Measurements from ENCODE around the gene WNK2. TPM values are rescaled to one million over a fixed set of nuclear protein-coding genes. Genes with fewer than 3 reads are reported as not detected.
"Not testable (repeated sequence)": the region's sequence is repeated elsewhere in the genome, so short reads cannot be mapped to it uniquely, and the experiment has no call there.

The WNK2 gene
- total and polyA plus RNA-seq, 5 donors, result 167 to 322 (median 246) TPM

DNA sequence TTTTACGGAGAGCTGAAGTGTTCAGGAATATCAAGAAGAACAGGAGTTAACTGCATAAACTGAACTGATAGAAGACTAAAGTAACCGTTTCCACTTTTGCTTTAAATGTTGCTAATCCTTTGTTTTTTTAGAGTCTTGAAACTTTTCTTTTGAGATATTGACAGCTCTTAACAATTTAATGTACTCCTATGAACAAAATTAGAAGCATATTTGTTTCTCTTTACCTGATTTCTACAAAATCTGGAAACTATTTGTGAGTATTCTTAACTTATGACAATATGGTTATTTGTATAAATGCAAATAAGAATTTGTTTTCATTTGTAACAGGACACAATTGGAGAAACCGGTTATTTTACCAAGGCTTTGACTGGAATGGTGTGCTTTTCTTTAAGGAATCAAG is 178.1 kb downstream of the WNK2 start:
- Histone ChIP-seq H3K4me1 (ENCODE audit: control insufficient read depth, insufficient read depth, low read length) (no peaks in the 10 kb centered on the region), H3K27me3 (ENCODE audit: control insufficient read depth, insufficient read depth) (no peaks in the 10 kb centered on the region), H3K27ac (ENCODE audit: low read length) (no peak overlapping the region), H3K4me3 (ENCODE audit: low read length) (no peak overlapping the region), H3K9me3 (ENCODE audit: control insufficient read depth, low read length) (no peaks in the 10 kb centered on the region)
- WGBS, result 62% methylated on average over 3 of the region's 3 CpGs
- ATAC-seq (no peak), DNase-seq (no peak)
- intact Hi-C loops (cut with DNase I), result no loop called here

DNA sequence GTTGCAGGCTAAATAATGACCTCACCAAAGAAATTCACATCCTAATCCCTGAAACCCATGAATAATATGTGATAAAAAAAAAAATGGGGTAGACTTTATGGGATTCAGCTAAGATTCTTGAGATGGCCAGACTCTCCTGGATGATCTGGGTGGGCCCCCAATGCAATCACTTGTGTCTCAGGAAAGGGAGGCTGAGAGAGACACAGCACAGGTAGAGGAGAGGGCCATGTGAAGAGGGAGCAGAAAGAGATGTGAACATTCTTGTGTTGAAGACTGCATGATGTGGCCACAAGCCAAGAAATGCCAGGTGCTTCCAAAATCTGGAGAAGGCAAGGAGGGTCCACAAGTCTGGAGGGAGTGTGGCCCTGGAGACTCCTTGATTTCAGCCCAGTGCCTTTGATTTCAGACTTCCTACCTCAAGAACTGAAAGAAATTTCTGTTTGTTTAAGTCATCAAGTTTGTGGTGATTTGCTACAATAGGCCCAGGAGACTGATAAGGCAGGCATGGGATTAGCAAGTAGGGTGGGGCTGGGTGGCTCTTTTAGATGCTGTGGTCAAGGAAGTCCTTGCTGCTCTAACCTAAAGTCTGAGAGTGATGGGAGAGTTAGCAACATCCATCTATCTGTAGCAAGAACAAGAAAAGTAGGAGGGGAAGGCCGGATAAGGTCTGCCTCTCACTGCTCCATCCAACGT is 180.9 kb downstream of the WNK2 start:
- intact Hi-C loops (cut with DNase I), result no loop called here
- Histone ChIP-seq H3K27ac (ENCODE audit: low read length) (no peak overlapping the region), H3K27me3 (ENCODE audit: control insufficient read depth, insufficient read depth) (no peaks in the 10 kb centered on the region), H3K9me3 (ENCODE audit: control insufficient read depth, low read length) (no peaks in the 10 kb centered on the region), H3K4me1 (ENCODE audit: control insufficient read depth, insufficient read depth, low read length) (no peaks in the 10 kb centered on the region), H3K4me3 (ENCODE audit: low read length) (no peak overlapping the region)
- ATAC-seq, result no peak
- DNase-seq, result no peak
- 89% methylated on average over 2 of the region's 2 CpGs for WGBS

DNA sequence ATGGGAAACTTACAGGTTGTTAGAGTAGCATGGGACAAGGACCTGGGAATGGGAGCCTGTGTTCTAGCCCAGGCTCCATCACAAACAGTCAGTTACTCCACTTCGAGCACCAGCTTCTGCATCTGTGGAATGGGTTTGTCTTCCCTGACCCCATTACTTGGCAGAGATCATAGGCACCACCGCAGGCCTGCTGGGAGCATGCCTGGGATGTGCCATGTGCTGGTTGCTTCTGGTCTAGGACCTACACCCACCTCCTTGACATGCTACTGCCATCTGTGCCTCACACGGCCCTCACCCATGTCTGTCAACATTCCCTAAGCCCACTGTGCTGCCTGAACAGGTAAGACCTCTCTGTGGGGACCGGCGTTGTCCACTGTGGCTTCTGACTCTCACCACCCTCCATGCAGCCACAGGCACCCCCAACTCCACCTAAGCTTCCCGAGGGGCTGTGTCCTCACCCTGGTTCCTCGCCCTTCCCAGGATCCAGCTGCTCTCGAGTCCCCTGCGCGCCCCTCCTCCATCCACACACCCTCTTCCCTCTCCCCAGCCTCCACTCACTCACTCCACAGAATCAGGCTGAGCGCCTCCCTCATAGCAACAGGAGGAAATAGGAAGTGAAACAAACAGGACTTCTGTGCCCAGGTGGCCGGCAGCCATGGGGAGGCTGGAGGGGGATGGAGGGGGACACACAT is 181.6 kb downstream of the WNK2 start:
- Histone ChIP-seq H3K27ac (ENCODE audit: low read length) (no peak overlapping the region), H3K27me3 (ENCODE audit: control insufficient read depth, insufficient read depth) (no peaks in the 10 kb centered on the region), H3K4me3 (ENCODE audit: low read length) (no peak overlapping the region), H3K9me3 (ENCODE audit: control insufficient read depth, low read length) (no peaks in the 10 kb centered on the region), H3K4me1 (ENCODE audit: control insufficient read depth, insufficient read depth, low read length) (no peaks in the 10 kb centered on the region)
- DNase-seq, result peak in 2 of 3 donors; percentile 31 to 35
- intact Hi-C loops (cut with DNase I), result no loop called here
- WGBS, result 76% methylated on average over 12 of the region's 12 CpGs
- ATAC-seq, result no peak

DNA sequence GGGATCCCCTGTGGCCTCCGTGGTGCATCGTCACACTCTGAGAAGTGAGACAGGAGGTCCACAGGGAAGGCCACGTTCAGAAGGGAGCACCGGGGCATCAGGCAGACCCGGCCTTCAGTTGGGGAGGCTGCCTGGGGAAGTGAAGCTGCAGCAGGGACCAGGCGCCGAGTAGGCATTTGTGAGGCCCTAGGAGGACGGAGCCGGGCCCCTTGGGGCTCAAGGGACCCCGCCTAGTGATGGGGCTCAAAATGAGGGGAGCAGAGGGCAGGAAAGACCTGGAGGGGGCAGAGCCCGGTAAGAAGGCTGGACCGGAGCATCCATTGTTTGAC is 182.1 kb downstream of the WNK2 start:
- Histone ChIP-seq H3K9me3 (ENCODE audit: control insufficient read depth, low read length) (no peaks in the 10 kb centered on the region), H3K4me1 (ENCODE audit: control insufficient read depth, insufficient read depth, low read length) (no peaks in the 10 kb centered on the region), H3K4me3 (ENCODE audit: low read length) (no peak overlapping the region), H3K27me3 (ENCODE audit: control insufficient read depth, insufficient read depth) (no peaks in the 10 kb centered on the region), H3K27ac (ENCODE audit: low read length) (no peak overlapping the region)
- intact Hi-C loops (cut with DNase I), result no loop called here
- 78% methylated on average over 12 of the region's 12 CpGs for WGBS
- ATAC-seq (no peak), DNase-seq (no peak)

GRCh38 chr9:93366486-93366885 is 182.5 kb downstream of the WNK2 start:
- DNase-seq, ATAC-seq: not testable (repeated sequence)

GRCh38 chr9:93368437-93368836 is 184.5 kb downstream of the WNK2 start:
- no peak for ATAC-seq
- intact Hi-C loops (cut with DNase I), result no loop called here

More at GRCh38 chr9:93366486-93366885, 182.5 kb downstream of the WNK2 start:
- H3K9me3 ChIP-seq (ENCODE audit: control insufficient read depth, low read length); H3K4me1 ChIP-seq (ENCODE audit: control insufficient read depth, insufficient read depth, low read length); H3K27ac ChIP-seq (ENCODE audit: low read length); H3K4me3 ChIP-seq (ENCODE audit: low read length); H3K27me3 ChIP-seq (ENCODE audit: control insufficient read depth, insufficient read depth); intact Hi-C loops (cut with DNase I): not testable (repeated sequence)
- 85% methylated on average over 4 of the region's 4 CpGs for WGBS

DNA sequence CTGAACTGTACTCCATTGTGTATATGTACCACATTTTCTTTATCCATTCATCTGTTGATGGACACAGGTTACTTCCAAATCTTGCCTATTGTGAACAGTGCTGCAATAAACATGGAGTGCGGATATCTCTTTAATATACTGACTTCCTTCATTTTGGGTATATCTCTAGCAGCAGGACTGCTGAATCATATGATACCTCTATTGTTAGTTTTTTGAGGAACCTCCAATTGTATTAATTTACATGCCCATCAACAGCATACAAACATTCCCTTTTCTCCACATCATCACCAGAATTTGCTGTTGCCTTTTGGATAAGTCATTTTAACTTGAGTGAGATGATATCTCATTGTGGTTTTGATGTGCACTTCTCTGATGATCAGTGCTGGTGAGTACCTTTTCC is 185.7 kb downstream of the WNK2 start:
- H3K4me3 ChIP-seq (ENCODE audit: low read length), result no peak overlapping the region
- no peak overlapping the region for H3K27ac ChIP-seq (ENCODE audit: low read length)
- ATAC-seq (no peak), DNase-seq (no peak)
- no peaks in the 10 kb centered on the region for H3K4me1 ChIP-seq (ENCODE audit: control insufficient read depth, insufficient read depth, low read length)
- WGBS, result 97% methylated on average over 1 of the region's 1 CpG
- H3K9me3 ChIP-seq (ENCODE audit: control insufficient read depth, low read length), result no peaks in the 10 kb centered on the region
- intact Hi-C loops (cut with DNase I), result no loop called here
- H3K27me3 ChIP-seq (ENCODE audit: control insufficient read depth, insufficient read depth), result no peaks in the 10 kb centered on the region

More at GRCh38 chr9:93368437-93368836, 184.5 kb downstream of the WNK2 start:
- H3K4me1 ChIP-seq (ENCODE audit: control insufficient read depth, insufficient read depth, low read length), result no peaks in the 10 kb centered on the region
- H3K9me3 ChIP-seq (ENCODE audit: control insufficient read depth, low read length), result no peaks in the 10 kb centered on the region
- no peak overlapping the region for H3K27ac ChIP-seq (ENCODE audit: low read length)
- no peaks in the 10 kb centered on the region for H3K27me3 ChIP-seq (ENCODE audit: control insufficient read depth, insufficient read depth)
- DNase-seq, result no peak
- WGBS, result 97% methylated on average over 1 of the region's 1 CpG
- no peak overlapping the region for H3K4me3 ChIP-seq (ENCODE audit: low read length)

Other genes starting within 250 kb of the WNK2 start
- 1 to 10 TPM; 2.5 to 3.2 (median 2.9) TPM for gene FGD3, start 236.6 kb upstream of the WNK2 start, total RNA-seq
- gene FGD3, start 236.6 kb upstream of the WNK2 start, polyA plus RNA-seq, result 1.1 TPM
- 1 to 10 TPM; 1.0 to 2.0 (median 1.3) TPM for gene SUSD3, start 125.4 kb upstream of the WNK2 start, total RNA-seq
- 0.16 TPM for gene SUSD3, start 125.4 kb upstream of the WNK2 start, polyA plus RNA-seq
- gene CARD19, start 87.9 kb upstream of the WNK2 start, total RNA-seq, result 10 to 100 TPM; 17.7 to 26.6 (median 22.5) TPM
- gene CARD19, start 87.9 kb upstream of the WNK2 start, polyA plus RNA-seq, result 30.3 TPM
- 10 to 100 TPM; 42.9 to 68.4 (median 62.7) TPM for gene NINJ1, start 49.9 kb upstream of the WNK2 start, total RNA-seq
- 96.2 TPM for gene NINJ1, start 49.9 kb upstream of the WNK2 start, polyA plus RNA-seq